ENCODE data around the gene KIFC1.
"Not testable (repeated sequence)": the region's sequence is repeated elsewhere in the genome, so short reads cannot be mapped to it uniquely, and the experiment has no call there.

The KIFC1 gene

GRCh38 chr6:33391278-33391921 lies at the start of gene KIFC1:
TSS of gene KIFC1 (plus strand) at chr6:33391823. CDS start at chr6:33391986, 163 bp downstream.
- peak; percentile 97 for DNase-seq (ENCODE audit: low spot score)

GRCh38 chr6:33343606-33343952 lies 48.0 kb upstream of the KIFC1 start:
- DNase-seq (ENCODE audit: low spot score): not testable (repeated sequence)

- DNase-seq (ENCODE audit: low spot score): no peak
Measured at GRCh38 chr6:33343953-33344611, 47.5 kb upstream of the KIFC1 start.

- peak; percentile 75 for DNase-seq (ENCODE audit: low spot score)
Measured at GRCh38 chr6:33344701-33345697, 46.6 kb upstream of the KIFC1 start.

- DNase-seq (ENCODE audit: low spot score): not testable (repeated sequence)
Measured at GRCh38 chr6:33346972-33347371, 44.7 kb upstream of the KIFC1 start.

GRCh38 chr6:33347816-33348215 lies 43.8 kb upstream of the KIFC1 start:
- DNase-seq (ENCODE audit: low spot score): no peak

- not testable (repeated sequence) for DNase-seq (ENCODE audit: low spot score)
Measured at GRCh38 chr6:33355860-33356259, 35.8 kb upstream of the KIFC1 start.

- DNase-seq (ENCODE audit: low spot score): no peak
Measured at GRCh38 chr6:33356295-33356694, 35.3 kb upstream of the KIFC1 start.

- DNase-seq (ENCODE audit: low spot score): not testable (repeated sequence)
Measured at GRCh38 chr6:33357160-33357871, 34.3 kb upstream of the KIFC1 start.

GRCh38 chr6:33359331-33359730 lies 32.3 kb upstream of the KIFC1 start:
- no peak for DNase-seq (ENCODE audit: low spot score)

- not testable (repeated sequence) for DNase-seq (ENCODE audit: low spot score)
Measured at GRCh38 chr6:33363486-33363885, 28.1 kb upstream of the KIFC1 start.

GRCh38 chr6:33364475-33365205 lies 27.0 kb upstream of the KIFC1 start:
- not testable (repeated sequence) for DNase-seq (ENCODE audit: low spot score)

GRCh38 chr6:33365206-33365971 lies 26.2 kb upstream of the KIFC1 start:
- DNase-seq (ENCODE audit: low spot score): not testable (repeated sequence)

- DNase-seq (ENCODE audit: low spot score): no peak
Measured at GRCh38 chr6:33367009-33367714, 24.5 kb upstream of the KIFC1 start.

GRCh38 chr6:33367715-33368025 lies 24.0 kb upstream of the KIFC1 start:
- not testable (repeated sequence) for DNase-seq (ENCODE audit: low spot score)

GRCh38 chr6:33371901-33372300 lies 19.7 kb upstream of the KIFC1 start:
- not testable (repeated sequence) for DNase-seq (ENCODE audit: low spot score)

- no peak for DNase-seq (ENCODE audit: low spot score)
Measured at GRCh38 chr6:33372526-33373123, 19.0 kb upstream of the KIFC1 start.

GRCh38 chr6:33373960-33374910 lies 17.4 kb upstream of the KIFC1 start:
- DNase-seq (ENCODE audit: low spot score): no peak
